CD4-positive, CD25-positive, alpha-beta regulatory T cell (primary cell): ENCODE results near the gene KCP. TPM values are rescaled to one million over a fixed set of nuclear protein-coding genes. Genes with fewer than 3 reads are reported as not detected.

Experiments
- ATAC-seq, 2 donors: fragments of 150-1000 bp; cut with Tn5 transposase; one replicate each; pipeline ENCODE4 v1.10.0; 2021; ENCODE audit warnings: low read depth in 2 of 2, moderate number of reproducible peaks in 2 of 2, moderate library complexity in 1 of 2
- DNase-seq, 3 donors: peaks; one replicate each; pipeline versions ENCODE4 v3.0.0 to v3.0.0-alpha.2; 2012 to 2022; ENCODE audit warnings: mixed read lengths in 1 of 3
- H3K27ac ChIP-seq: one replicate; pipeline ENCODE4 v1.7.0; 2013; ENCODE audit warnings: mild to moderate bottlenecking, low read length; ENCODE audit not compliant: insufficient read depth, poor library complexity, severe bottlenecking
- H3K27me3 ChIP-seq: one replicate; pipeline ENCODE4 v1.7.0; 2013; ENCODE audit warnings: low read length; ENCODE audit not compliant: control insufficient read depth, insufficient read depth
- H3K36me3 ChIP-seq: one replicate; pipeline ENCODE4 v1.7.0; 2013; ENCODE audit warnings: mild to moderate bottlenecking, low read length, moderate library complexity; ENCODE audit not compliant: control insufficient read depth, insufficient read depth
- H3K4me1 ChIP-seq: 2 replicates; pipeline ENCODE4 v1.7.0; 2013; ENCODE audit warnings: mild to moderate bottlenecking, low read length; ENCODE audit not compliant: insufficient read depth, control insufficient read depth, poor library complexity, severe bottlenecking
- H3K4me3 ChIP-seq: one replicate; pipeline ENCODE4 v1.7.0; 2013; ENCODE audit warnings: low read depth, mild to moderate bottlenecking, low read length, moderate library complexity
- H3K9me3 ChIP-seq, 2 experiments: 1 replicate in 1 of 2; 2 replicates in 1 of 2; pipeline ENCODE4 v1.7.0; 2013; ENCODE audit warnings: low read length in 2 of 2, mild to moderate bottlenecking in 1 of 2, moderate library complexity in 1 of 2; ENCODE audit not compliant: control insufficient read depth in 2 of 2
- H3K27ac Mint-ChIP-seq, 3 donors: one replicate each; pipeline ENCODE4 v1.8.0; 2020 to 2022; ENCODE audit warnings: mild to moderate bottlenecking in 3 of 3, mixed read lengths in 3 of 3, moderate library complexity in 2 of 3
- H3K27me3 Mint-ChIP-seq: one replicate; pipeline ENCODE4 v1.8.0; 2022; ENCODE audit warnings: mild to moderate bottlenecking, mixed read lengths
- H3K36me3 Mint-ChIP-seq: one replicate; pipeline ENCODE4 v1.8.0; 2020; ENCODE audit warnings: mixed read lengths
- H3K4me1 Mint-ChIP-seq, 4 donors: one replicate each; pipeline ENCODE4 v1.8.0; 2020 to 2022; ENCODE audit warnings: mixed read lengths in 4 of 4, mild to moderate bottlenecking in 1 of 4
- H3K4me3 Mint-ChIP-seq, 4 donors: one replicate each; pipeline ENCODE4 v1.8.0; 2020 to 2022; ENCODE audit warnings: mild to moderate bottlenecking in 4 of 4, mixed read lengths in 4 of 4, moderate library complexity in 3 of 4
- H3K9me3 Mint-ChIP-seq, 7 donors: one replicate each; pipeline ENCODE4 v1.8.0; 2020 to 2022; ENCODE audit warnings: mixed read lengths in 7 of 7, mild to moderate bottlenecking in 3 of 7, moderate library complexity in 2 of 7
- polyA plus RNA-seq, 4 donors: library from polyadenylated mRNA; unstranded; fragments of 300-500 nt; fragmentation: Illumina TruSeq; gene quantifications; one replicate each; pipeline ENCODE4 v1.2.3, GENCODE V29; 2021
- total RNA-seq: library from RNA; stranded (reverse); gene quantifications from one replicate; pipeline ENCODE4 v1.2.3, GENCODE V29; 2022

The KCP gene
- total and polyA plus RNA-seq, 5 donors from 2014 or later, result 0.08 to 0.22 (median 0.08) TPM; not detected in 2

DNA sequence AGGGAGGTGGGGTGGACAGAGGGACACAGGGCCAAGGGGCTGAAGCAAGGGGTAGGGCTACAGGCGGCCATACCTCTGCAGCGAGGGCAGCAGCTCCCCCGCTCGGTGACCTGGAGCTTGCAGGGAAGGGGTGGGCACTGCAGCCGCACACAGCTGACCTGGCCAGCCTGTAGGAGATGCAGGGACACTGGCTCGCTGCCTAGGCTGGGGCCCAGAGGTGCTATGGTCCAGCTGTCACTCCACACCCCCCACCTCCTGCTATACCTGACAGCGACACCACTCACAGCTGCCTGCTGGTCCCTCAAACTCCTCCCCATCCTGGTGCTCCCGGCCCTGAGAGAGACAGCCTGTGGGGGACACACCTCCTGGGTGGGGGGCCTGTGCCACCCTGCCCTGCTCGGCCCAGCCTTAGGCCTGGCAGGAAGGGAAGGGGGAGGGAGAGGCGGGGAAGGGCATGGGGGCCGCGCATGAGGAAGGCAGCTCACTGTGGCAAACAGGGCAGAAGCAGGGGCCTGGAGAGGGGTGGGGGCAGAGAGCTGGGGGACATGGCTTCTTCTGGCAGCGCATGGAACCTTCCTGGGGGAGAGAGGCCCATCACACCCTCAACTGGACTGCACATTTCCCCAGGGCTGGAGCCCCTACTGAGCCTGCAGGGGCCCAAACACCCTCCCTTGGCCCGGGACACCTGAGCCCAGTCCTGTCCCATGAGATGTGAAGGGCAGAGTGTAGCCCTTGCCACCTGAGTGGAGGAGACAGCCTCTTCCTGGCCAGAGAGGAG is 23.9 kb downstream of the KCP start:
- ATAC-seq, result no peak
- H3K9me3 Mint-ChIP-seq, result no peaks in the 10 kb centered on the region

GRCh38 chr7:128885370-128886187 is 24.9 kb downstream of the KCP start:
- peaks cover 0 to 5% (median 0%) of the 10 kb centered on the region in 4 donors for H3K4me1 Mint-ChIP-seq
- Histone ChIP-seq H3K36me3 (no peaks in the 10 kb centered on the region), H3K4me3 (no peak overlapping the region), H3K4me1 (no peaks in the 10 kb centered on the region), H3K9me3 (no peaks in the 10 kb centered on the region), H3K27me3 (no peaks in the 10 kb centered on the region), H3K27ac (no peak overlapping the region)
- no peak for ATAC-seq
- no peaks in the 10 kb centered on the region for H3K36me3 Mint-ChIP-seq
- H3K27ac Mint-ChIP-seq, result no peak overlapping the region
- DNase-seq, result no peak
- H3K9me3 Mint-ChIP-seq, result peaks cover 0 to 2% (median 0%) of the 10 kb centered on the region in 7 donors
- H3K4me3 Mint-ChIP-seq, result no peak overlapping the region
- no peaks in the 10 kb centered on the region for H3K27me3 Mint-ChIP-seq

More for the DNA sequence above, 23.9 kb downstream of the KCP start:
- H3K4me1 ChIP-seq, result peaks cover 4% of the 10 kb centered on the region
- no peaks in the 10 kb centered on the region for H3K36me3 ChIP-seq
- no peak for DNase-seq
- no peak overlapping the region for H3K27ac ChIP-seq
- Mint-ChIP-seq H3K36me3 (no peaks in the 10 kb centered on the region), H3K27me3 (peaks cover under 1% of the 10 kb centered on the region), H3K4me1 (peaks cover 0 to 5% (median 0%) of the 10 kb centered on the region in 4 donors), H3K27ac (no peak overlapping the region), H3K4me3 (no peak overlapping the region)
- no peaks in the 10 kb centered on the region for H3K9me3 ChIP-seq
- no peaks in the 10 kb centered on the region for H3K27me3 ChIP-seq
- no peak overlapping the region for H3K4me3 ChIP-seq

- peaks cover 0 to 2% (median 0%) of the 10 kb centered on the region in 7 donors for H3K9me3 Mint-ChIP-seq
- Histone ChIP-seq H3K9me3 (no peaks in the 10 kb centered on the region), H3K27ac (no peak overlapping the region), H3K4me1 (no peaks in the 10 kb centered on the region), H3K36me3 (no peaks in the 10 kb centered on the region), H3K4me3 (no peak overlapping the region), H3K27me3 (no peaks in the 10 kb centered on the region)
- no peak overlapping the region for H3K4me3 Mint-ChIP-seq
- no peak overlapping the region for H3K27ac Mint-ChIP-seq
- H3K4me1 Mint-ChIP-seq, result peaks cover 0 to 5% (median 0%) of the 10 kb centered on the region in 4 donors
- no peak for DNase-seq
- no peaks in the 10 kb centered on the region for H3K36me3 Mint-ChIP-seq
- ATAC-seq, result no peak
- no peaks in the 10 kb centered on the region for H3K27me3 Mint-ChIP-seq
Observed at GRCh38 chr7:128884561-128885369, 25.7 kb downstream of the KCP start.

DNA sequence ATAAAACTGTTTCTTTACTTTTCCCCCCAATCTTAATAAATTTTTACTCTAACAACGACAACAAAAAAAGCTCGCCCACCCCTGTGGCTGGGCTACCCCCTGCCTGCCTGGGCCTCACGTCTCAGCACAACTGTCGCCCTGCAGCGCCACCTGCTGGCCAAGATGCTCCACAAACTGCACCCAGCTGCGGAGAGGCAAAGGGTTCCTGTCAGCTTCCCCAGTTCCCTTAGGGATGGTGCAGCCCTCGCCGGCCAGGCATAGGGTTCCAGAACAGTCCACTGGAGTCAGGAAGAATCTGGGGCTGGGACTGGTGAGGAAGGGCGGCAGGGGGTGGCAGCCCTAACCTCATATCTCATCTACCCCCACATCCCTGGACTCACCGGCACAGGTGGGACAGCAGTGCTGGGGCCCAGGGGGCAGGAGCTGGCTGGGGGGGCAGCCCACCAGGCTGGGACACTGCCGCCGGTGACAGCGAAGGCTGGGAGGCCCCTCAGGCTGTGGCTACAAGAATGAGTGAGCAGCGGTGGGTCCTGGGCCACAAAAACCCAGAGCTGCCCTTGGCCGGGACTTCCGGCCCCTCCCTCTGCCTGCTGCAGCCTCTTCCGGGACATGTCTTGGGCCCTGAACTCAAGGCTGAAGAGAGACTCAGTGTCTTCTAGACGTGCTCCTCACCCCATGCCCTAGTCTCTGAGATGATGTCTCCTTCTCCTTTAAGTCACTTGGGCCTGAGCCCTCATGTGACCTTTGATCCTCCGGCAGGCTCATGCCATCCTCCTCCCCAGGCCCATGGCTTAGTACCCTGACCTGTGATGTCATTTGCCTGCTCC is 26.7 kb downstream of the KCP start:
- DNase-seq (peak; percentile 69 to 78 (median 75)), ATAC-seq (peak; percentile 61 to 72)
- Mint-ChIP-seq H3K27me3 (no peaks in the 10 kb centered on the region), H3K36me3 (no peaks in the 10 kb centered on the region), H3K9me3 (peaks cover 0 to 2% (median 0%) of the 10 kb centered on the region in 7 donors), H3K4me3 (peak overlapping the region in 1 of 4 donors; percentile 24), H3K4me1 (no peaks in the 10 kb centered on the region), H3K27ac (peak overlapping the region in 1 of 3 donors; percentile 94)
- H3K9me3 ChIP-seq, result no peaks in the 10 kb centered on the region
- no peak overlapping the region for H3K27ac ChIP-seq
- H3K27me3 ChIP-seq, result no peaks in the 10 kb centered on the region
- no peaks in the 10 kb centered on the region for H3K4me1 ChIP-seq
- H3K36me3 ChIP-seq, result no peaks in the 10 kb centered on the region
- no peak overlapping the region for H3K4me3 ChIP-seq

GRCh38 chr7:128882134-128882533 is 28.4 kb downstream of the KCP start:
- peaks cover 0 to 2% (median 0%) of the 10 kb centered on the region in 7 donors for H3K9me3 Mint-ChIP-seq
- H3K27me3 Mint-ChIP-seq, result no peaks in the 10 kb centered on the region
- DNase-seq (no peak), ATAC-seq (no peak)
- no peaks in the 10 kb centered on the region for H3K4me1 ChIP-seq
- H3K36me3 ChIP-seq, result no peaks in the 10 kb centered on the region
- no peaks in the 10 kb centered on the region for H3K27me3 ChIP-seq
- no peak overlapping the region for H3K4me3 Mint-ChIP-seq
- H3K4me3 ChIP-seq, result no peak overlapping the region
- no peaks in the 10 kb centered on the region for H3K9me3 ChIP-seq
- H3K36me3 Mint-ChIP-seq, result no peaks in the 10 kb centered on the region
- no peak overlapping the region for H3K27ac ChIP-seq
- H3K4me1 Mint-ChIP-seq, result no peaks in the 10 kb centered on the region
- H3K27ac Mint-ChIP-seq, result no peak overlapping the region

- H3K27ac Mint-ChIP-seq, result no peak overlapping the region
- H3K36me3 Mint-ChIP-seq, result no peaks in the 10 kb centered on the region
- DNase-seq, result no peak
- no peak overlapping the region for H3K4me3 Mint-ChIP-seq
- H3K9me3 Mint-ChIP-seq, result peaks cover 0 to 2% (median 0%) of the 10 kb centered on the region in 7 donors
- Histone ChIP-seq H3K4me3 (no peak overlapping the region), H3K9me3 (no peaks in the 10 kb centered on the region), H3K27ac (no peak overlapping the region), H3K27me3 (no peaks in the 10 kb centered on the region), H3K36me3 (no peaks in the 10 kb centered on the region), H3K4me1 (no peaks in the 10 kb centered on the region)
- H3K27me3 Mint-ChIP-seq, result no peaks in the 10 kb centered on the region
- no peak for ATAC-seq
- no peaks in the 10 kb centered on the region for H3K4me1 Mint-ChIP-seq
Observed at GRCh38 chr7:128881458-128882125, 28.9 kb downstream of the KCP start.
